WTC11 (cell line): ENCODE results near the gene SHC2.

Experiments used
- ATF3 ChIP-seq: sonication (generic); formaldehyde crosslinking; conservative IDR thresholded peaks from 2 replicates; pipeline ENCODE4 v1.8.1; 2022; ENCODE audit warnings: mild to moderate bottlenecking, missing genetic modification reagents
- CTCF ChIP-seq: fragments of 200-600 bp; IDR thresholded peaks from 2 replicates; pipeline ENCODE4 v1.8.0; 2022; ENCODE audit warnings: antibody characterized with exemption
- ESRRA ChIP-seq: sonication (generic); formaldehyde crosslinking; IDR thresholded peaks from 2 replicates; pipeline ENCODE4 v1.8.1; 2022; ENCODE audit warnings: mild to moderate bottlenecking, missing genetic modification reagents, borderline replicate concordance
- FOXJ3 ChIP-seq: sonication (generic); formaldehyde crosslinking; IDR thresholded peaks from 2 replicates; pipeline ENCODE4 v1.9.0; 2021; ENCODE audit warnings: missing genetic modification reagents, mild to moderate bottlenecking, borderline replicate concordance
- GABPB1 ChIP-seq: sonication (generic); formaldehyde crosslinking; IDR thresholded peaks from 2 replicates; pipeline ENCODE4 v1.8.1; 2023; ENCODE audit warnings: mild to moderate bottlenecking, missing genetic modification reagents
- JUN ChIP-seq: sonication (generic); formaldehyde crosslinking; IDR thresholded peaks from 2 replicates; pipeline ENCODE4 v1.8.0; 2023; ENCODE audit warnings: mild to moderate bottlenecking, missing genetic modification reagents
- MLX ChIP-seq: sonication (generic); formaldehyde crosslinking; IDR thresholded peaks from 2 replicates; pipeline ENCODE4 v1.8.1; 2023; ENCODE audit warnings: mild to moderate bottlenecking, missing genetic modification reagents, moderate library complexity
- NFE2L1 ChIP-seq: sonication (generic); formaldehyde crosslinking; IDR thresholded peaks from 2 replicates; pipeline ENCODE4 v1.8.1; 2023; ENCODE audit warnings: missing genetic modification reagents
- TCF7 ChIP-seq: sonication (generic); formaldehyde crosslinking; IDR thresholded peaks from 2 replicates; pipeline ENCODE4 v1.8.0; 2022; ENCODE audit warnings: mild to moderate bottlenecking, low read depth, missing genetic modification reagents, moderate library complexity
- ZNF138 ChIP-seq: sonication (generic); formaldehyde crosslinking; conservative IDR thresholded peaks from 2 replicates; pipeline ENCODE4 v1.8.1; 2022; ENCODE audit warnings: mild to moderate bottlenecking, moderate library complexity, missing genetic modification reagents
- ZNF512 ChIP-seq: sonication (generic); formaldehyde crosslinking; IDR thresholded peaks from 2 replicates; pipeline ENCODE4 v1.8.1; 2022; ENCODE audit warnings: missing genetic modification reagents, borderline replicate concordance

GRCh38 chr19:475360-475759 is 14.5 kb upstream of the SHC2 start:
- TF ChIP-seq JUN (CRISPR knock-in tag) (no peak), CTCF (no peak), ZNF138 (CRISPR knock-in tag) (no peak), ESRRA (CRISPR knock-in tag) (no peak), TCF7 (no peak), ATF3 (no peak), NFE2L1 (CRISPR knock-in tag) (no peak), GABPB1 (no peak), MLX (CRISPR knock-in tag) (no peak), FOXJ3 (no peak), ZNF512 (CRISPR knock-in tag) (no peak)
